ENCODE results near the gene ANKRD45.
"Not testable (repeated sequence)": the region's sequence is repeated elsewhere in the genome, so short reads cannot be mapped to it uniquely, and the experiment has no call there.

Gene ANKRD45

GRCh38 chr1:173616859-173617258 lies 52.8 kb downstream of the ANKRD45 start:
- Histone ChIP-seq H3K9me2 (replicated peaks; ENCODE audit: control insufficient read depth, low read length) (no peaks in the 10 kb centered on the region), H3K79me2 (ENCODE audit: control insufficient read depth, low read length) (no peaks in the 10 kb centered on the region), H3K4me3 (ENCODE audit: low read length) (no peak overlapping the region), H3K4me1 (ENCODE audit: control insufficient read depth, low read length) (no peaks in the 10 kb centered on the region), H3K27me3 (ENCODE audit: control insufficient read depth, low read length) (no peaks in the 10 kb centered on the region), H3K36me3 (ENCODE audit: control insufficient read depth, low read length) (no peaks in the 10 kb centered on the region), H4K20me1 (ENCODE audit: control insufficient read depth, insufficient read depth, low read depth, low read length) (no peaks in the 10 kb centered on the region), H3F3A (ENCODE audit: control insufficient read depth, insufficient read depth) (no peaks in the 10 kb centered on the region), H3K27ac (ENCODE audit: low read depth, low read length) (no peak overlapping the region), H3K9me3 (ENCODE audit: control insufficient read depth, insufficient read depth, low read length) (no peaks in the 10 kb centered on the region), H3K4me2 (ENCODE audit: low read length) (no peak overlapping the region)
- TF ChIP-seq, protein P1, sequence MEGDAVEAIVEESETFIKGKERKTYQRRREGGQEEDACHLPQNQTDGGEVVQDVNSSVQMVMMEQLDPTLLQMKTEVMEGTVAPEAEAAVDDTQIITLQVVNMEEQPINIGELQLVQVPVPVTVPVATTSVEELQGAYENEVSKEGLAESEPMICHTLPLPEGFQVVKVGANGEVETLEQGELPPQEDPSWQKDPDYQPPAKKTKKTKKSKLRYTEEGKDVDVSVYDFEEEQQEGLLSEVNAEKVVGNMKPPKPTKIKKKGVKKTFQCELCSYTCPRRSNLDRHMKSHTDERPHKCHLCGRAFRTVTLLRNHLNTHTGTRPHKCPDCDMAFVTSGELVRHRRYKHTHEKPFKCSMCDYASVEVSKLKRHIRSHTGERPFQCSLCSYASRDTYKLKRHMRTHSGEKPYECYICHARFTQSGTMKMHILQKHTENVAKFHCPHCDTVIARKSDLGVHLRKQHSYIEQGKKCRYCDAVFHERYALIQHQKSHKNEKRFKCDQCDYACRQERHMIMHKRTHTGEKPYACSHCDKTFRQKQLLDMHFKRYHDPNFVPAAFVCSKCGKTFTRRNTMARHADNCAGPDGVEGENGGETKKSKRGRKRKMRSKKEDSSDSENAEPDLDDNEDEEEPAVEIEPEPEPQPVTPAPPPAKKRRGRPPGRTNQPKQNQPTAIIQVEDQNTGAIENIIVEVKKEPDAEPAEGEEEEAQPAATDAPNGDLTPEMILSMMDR (IDR thresholded peaks at IDR 0.05; ENCODE audit: low read depth, low read length, poor library complexity, severe bottlenecking) = no peak
- no peak for TF ChIP-seq EZH2phosphoT487 (IDR thresholded peaks at IDR 0.05; ENCODE audit: borderline replicate concordance, low read length)

DNA sequence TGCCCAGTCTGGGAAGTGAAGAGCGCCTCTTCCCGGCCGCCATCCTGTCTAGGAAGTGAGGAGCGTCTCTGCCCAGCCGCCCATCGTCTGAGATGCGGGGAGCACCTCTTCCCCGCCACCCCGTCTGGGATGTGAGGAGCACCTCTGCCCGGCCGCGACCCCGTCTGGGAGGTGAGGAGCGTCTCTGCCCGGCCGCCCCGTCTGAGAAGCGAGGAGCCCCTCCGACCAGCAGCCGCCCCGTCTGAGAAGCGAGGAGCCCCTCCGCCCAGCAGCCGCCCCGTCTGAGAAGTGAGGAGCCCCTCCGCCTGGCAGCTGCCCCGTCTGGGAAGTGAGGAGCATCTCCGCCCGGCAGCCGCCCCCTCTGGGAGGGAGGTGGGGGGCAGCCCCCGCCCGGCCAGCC lies 56.6 kb downstream of the ANKRD45 start:
- H3K4me2 ChIP-seq (ENCODE audit: low read length); H3K79me2 ChIP-seq (ENCODE audit: control insufficient read depth, low read length); H3F3A ChIP-seq (ENCODE audit: control insufficient read depth, insufficient read depth); H3K27ac ChIP-seq (ENCODE audit: low read depth, low read length); H3K9me2 ChIP-seq (replicated peaks; ENCODE audit: control insufficient read depth, low read length); H4K20me1 ChIP-seq (ENCODE audit: control insufficient read depth, insufficient read depth, low read depth, low read length); H3K36me3 ChIP-seq (ENCODE audit: control insufficient read depth, low read length); H3K4me1 ChIP-seq (ENCODE audit: control insufficient read depth, low read length); H3K4me3 ChIP-seq (ENCODE audit: low read length); H3K27me3 ChIP-seq (ENCODE audit: control insufficient read depth, low read length); H3K9me3 ChIP-seq (ENCODE audit: control insufficient read depth, insufficient read depth, low read length): not testable (repeated sequence)

DNA sequence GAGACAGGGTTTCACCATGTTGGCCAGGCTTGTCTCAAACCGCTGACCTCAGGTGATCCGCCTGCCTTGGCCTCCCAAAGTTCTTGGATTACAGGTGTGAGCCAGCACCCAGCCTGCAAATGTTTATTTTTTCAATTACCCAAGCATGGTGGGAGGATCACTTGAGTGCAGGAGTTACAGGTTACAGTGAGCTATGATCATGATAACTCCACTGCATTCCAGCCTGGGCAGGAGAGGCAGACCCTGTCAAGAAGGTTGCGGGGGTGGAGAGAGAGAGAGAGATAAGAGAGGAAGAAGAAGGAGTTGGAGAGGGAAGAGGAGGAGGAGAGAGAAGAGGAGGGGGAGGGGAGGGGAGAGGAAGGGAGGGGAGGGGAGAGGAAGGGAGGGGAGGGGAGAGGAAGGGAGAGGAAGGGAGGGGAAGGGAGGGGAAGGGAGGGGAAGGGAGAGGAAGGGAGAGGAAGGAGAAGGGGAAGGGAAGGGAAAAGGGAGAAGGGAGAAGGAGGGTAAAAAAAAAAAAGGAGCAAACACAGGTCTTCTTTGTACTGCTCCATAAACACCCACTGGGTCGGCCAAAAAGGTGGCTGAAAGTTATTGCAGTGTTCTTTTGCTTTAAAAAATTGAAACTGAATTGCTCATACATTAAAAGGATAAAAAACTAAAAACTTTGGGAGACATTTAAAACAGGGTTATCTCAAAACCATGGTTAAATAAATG lies 61.0 kb downstream of the ANKRD45 start:
- no peaks in the 10 kb centered on the region for H3K27me3 ChIP-seq (ENCODE audit: control insufficient read depth, low read length)

DNA sequence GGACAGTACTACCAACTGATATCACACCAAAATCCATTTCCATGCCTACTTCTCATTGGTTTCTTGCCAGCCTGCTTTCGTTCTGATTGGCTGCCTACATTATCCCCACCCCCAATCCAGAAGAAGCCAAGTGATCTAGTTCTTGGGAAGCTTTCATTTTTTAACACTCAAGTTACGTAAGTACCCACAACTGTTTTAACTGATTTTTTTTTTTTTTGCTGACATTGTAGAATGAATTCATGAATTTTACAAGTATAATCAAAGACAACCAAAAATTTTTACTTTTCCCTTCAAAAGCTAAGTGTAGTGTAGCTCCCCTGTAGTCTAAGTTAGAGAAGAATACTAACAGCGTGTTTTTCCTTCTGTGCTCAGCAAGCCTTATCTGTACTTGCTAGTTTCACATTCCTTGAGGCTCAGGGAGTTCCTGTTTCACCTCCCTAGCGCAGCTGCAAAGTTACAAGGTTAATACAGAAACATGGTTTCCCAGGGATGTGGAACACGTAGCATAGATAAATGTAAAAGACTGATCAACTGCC lies 66.5 kb downstream of the ANKRD45 start, which contains the start of gene SLC9C2:
Gene SLC9C2 (minus strand): TSS at position 17 of the 536 bp plus-strand sequence. CDS start 1,296 bp downstream, outside the sequence.
- Histone ChIP-seq H3K4me2 (ENCODE audit: low read length) (no peak within 1 kb of the TSS), H3K36me3 (ENCODE audit: control insufficient read depth, low read length) (no peaks in the 10 kb centered on the region), H3K79me2 (ENCODE audit: control insufficient read depth, low read length) (no peaks in the 10 kb centered on the region), H3K9me2 (replicated peaks; ENCODE audit: control insufficient read depth, low read length) (no peaks in the 10 kb centered on the region), H3F3A (ENCODE audit: control insufficient read depth, insufficient read depth) (no peaks in the 10 kb centered on the region), H4K20me1 (ENCODE audit: control insufficient read depth, insufficient read depth, low read depth, low read length) (no peaks in the 10 kb centered on the region), H3K9me3 (ENCODE audit: control insufficient read depth, insufficient read depth, low read length) (no peaks in the 10 kb centered on the region), H3K27ac (ENCODE audit: low read depth, low read length) (no peak within 1 kb of the TSS), H3K27me3 (ENCODE audit: control insufficient read depth, low read length) (no peaks in the 10 kb centered on the region), H3K4me1 (ENCODE audit: control insufficient read depth, low read length) (peaks cover 8% of the 10 kb centered on the region; the same call in 1 of the 2 replicates), H3K4me3 (ENCODE audit: low read length) (no peak within 1 kb of the TSS)
- TF ChIP-seq, protein P1 (IDR thresholded peaks at IDR 0.05; ENCODE audit: low read depth, low read length, poor library complexity, severe bottlenecking) = no peak
- no peak for TF ChIP-seq EZH2phosphoT487 (IDR thresholded peaks at IDR 0.05; ENCODE audit: borderline replicate concordance, low read length)

More for the DNA sequence above, 61.0 kb downstream of the ANKRD45 start:
- Histone ChIP-seq H3K36me3 (ENCODE audit: control insufficient read depth, low read length) (no peaks in the 10 kb centered on the region), H3K79me2 (ENCODE audit: control insufficient read depth, low read length) (no peaks in the 10 kb centered on the region), H3K4me2 (ENCODE audit: low read length) (no peak overlapping the region), H3K9me2 (replicated peaks; ENCODE audit: control insufficient read depth, low read length) (no peaks in the 10 kb centered on the region), H3K9me3 (ENCODE audit: control insufficient read depth, insufficient read depth, low read length) (no peaks in the 10 kb centered on the region), H3K4me3 (ENCODE audit: low read length) (no peak overlapping the region), H3F3A (ENCODE audit: control insufficient read depth, insufficient read depth) (no peaks in the 10 kb centered on the region), H3K4me1 (ENCODE audit: control insufficient read depth, low read length) (no peaks in the 10 kb centered on the region), H3K27ac (ENCODE audit: low read depth, low read length) (no peak overlapping the region), H4K20me1 (ENCODE audit: control insufficient read depth, insufficient read depth, low read depth, low read length) (no peaks in the 10 kb centered on the region)
- TF ChIP-seq, protein P1 (IDR thresholded peaks at IDR 0.05; ENCODE audit: low read depth, low read length, poor library complexity, severe bottlenecking) = no peak
- no peak for TF ChIP-seq EZH2phosphoT487 (IDR thresholded peaks at IDR 0.05; ENCODE audit: borderline replicate concordance, low read length)
